Stimulated activated naive CD4-positive, alpha-beta T cell (primary cell): ENCODE data around the gene CYP8B1.

Experiments used
- DNase-seq, 6 experiments: peaks; one replicate each; lab custom pipeline; 2025; lab: John Stamatoyannopoulos, UW

The CYP8B1 gene

GRCh38 chr3:42823351-42823750 is 52.3 kb downstream of the CYP8B1 start:
- no peak for DNase-seq

- DNase-seq: no peak
Observed at GRCh38 chr3:42822828-42823227, 52.9 kb downstream of the CYP8B1 start.
